Stimulated activated CD8-positive, alpha-beta memory T cell treated with anti-CD3 and anti-CD28 coated beads, Interleukin-2, amount 100 ng/mL, for 48 hours (primary cell): ENCODE measurements around the gene ANKRD44.
"Not testable (repeated sequence)": the region's sequence is repeated elsewhere in the genome, so short reads cannot be mapped to it uniquely, and the experiment has no call there.

Source experiments
- DNase-seq, 2 donors: peaks; one replicate each; pipeline ENCODE4 v3.0.0-alpha.2; 2020; ENCODE audit warnings: low read depth in 2 of 2

ANKRD44 gene

GRCh38 chr2:197287596-197287932 is 23.0 kb downstream of the ANKRD44 start:
- not testable (repeated sequence) for DNase-seq

GRCh38 chr2:197286805-197287595 is 23.6 kb downstream of the ANKRD44 start:
- DNase-seq, result no peak

- DNase-seq, result no peak
These were observed 25.2 kb downstream of the ANKRD44 start for GRCh38 chr2:197285361-197285760.

GRCh38 chr2:197284956-197285355 is 25.6 kb downstream of the ANKRD44 start:
- DNase-seq, result no peak

- no peak for DNase-seq
These were observed 29.2 kb downstream of the ANKRD44 start for GRCh38 chr2:197281421-197281820.

- no peak for DNase-seq
These were observed 30.4 kb downstream of the ANKRD44 start for GRCh38 chr2:197280015-197280702.

GRCh38 chr2:197278799-197279763 is 31.5 kb downstream of the ANKRD44 start:
- no peak for DNase-seq

- DNase-seq, result no peak
These were observed 32.8 kb downstream of the ANKRD44 start for GRCh38 chr2:197277794-197278193.

GRCh38 chr2:197276156-197276555 is 34.4 kb downstream of the ANKRD44 start:
- DNase-seq, result no peak

- no peak for DNase-seq
These were observed 35.6 kb downstream of the ANKRD44 start for GRCh38 chr2:197274937-197275336.

- no peak for DNase-seq
These were observed 36.2 kb downstream of the ANKRD44 start for GRCh38 chr2:197274349-197274748.

- no peak for DNase-seq
These were observed 37.1 kb downstream of the ANKRD44 start for GRCh38 chr2:197273485-197273884.

GRCh38 chr2:197270601-197271000 is 40.0 kb downstream of the ANKRD44 start:
- no peak for DNase-seq

GRCh38 chr2:197269815-197270214 is 40.8 kb downstream of the ANKRD44 start:
- DNase-seq, result no peak

GRCh38 chr2:197268786-197269584 is 41.6 kb downstream of the ANKRD44 start:
- DNase-seq, result no peak

GRCh38 chr2:197266477-197266876 is 44.1 kb downstream of the ANKRD44 start:
- no peak for DNase-seq

GRCh38 chr2:197265924-197266323 is 44.7 kb downstream of the ANKRD44 start:
- DNase-seq, result no peak

- DNase-seq, result no peak
These were observed 45.5 kb downstream of the ANKRD44 start for GRCh38 chr2:197265036-197265435.

- no peak for DNase-seq
These were observed 46.2 kb downstream of the ANKRD44 start for GRCh38 chr2:197264332-197264731.

- DNase-seq, result no peak
These were observed 47.5 kb downstream of the ANKRD44 start for GRCh38 chr2:197263077-197263476.

GRCh38 chr2:197261808-197262226 is 48.8 kb downstream of the ANKRD44 start:
- DNase-seq, result no peak
